ENCODE measurements around the gene ADCY5. TPM values are rescaled to one million over a fixed set of nuclear protein-coding genes. Genes with fewer than 3 reads are reported as not detected.

The ADCY5 gene
- total and polyA plus RNA-seq, 2 donors from 2014 or later, result 7.1 to 33.6 TPM

DNA sequence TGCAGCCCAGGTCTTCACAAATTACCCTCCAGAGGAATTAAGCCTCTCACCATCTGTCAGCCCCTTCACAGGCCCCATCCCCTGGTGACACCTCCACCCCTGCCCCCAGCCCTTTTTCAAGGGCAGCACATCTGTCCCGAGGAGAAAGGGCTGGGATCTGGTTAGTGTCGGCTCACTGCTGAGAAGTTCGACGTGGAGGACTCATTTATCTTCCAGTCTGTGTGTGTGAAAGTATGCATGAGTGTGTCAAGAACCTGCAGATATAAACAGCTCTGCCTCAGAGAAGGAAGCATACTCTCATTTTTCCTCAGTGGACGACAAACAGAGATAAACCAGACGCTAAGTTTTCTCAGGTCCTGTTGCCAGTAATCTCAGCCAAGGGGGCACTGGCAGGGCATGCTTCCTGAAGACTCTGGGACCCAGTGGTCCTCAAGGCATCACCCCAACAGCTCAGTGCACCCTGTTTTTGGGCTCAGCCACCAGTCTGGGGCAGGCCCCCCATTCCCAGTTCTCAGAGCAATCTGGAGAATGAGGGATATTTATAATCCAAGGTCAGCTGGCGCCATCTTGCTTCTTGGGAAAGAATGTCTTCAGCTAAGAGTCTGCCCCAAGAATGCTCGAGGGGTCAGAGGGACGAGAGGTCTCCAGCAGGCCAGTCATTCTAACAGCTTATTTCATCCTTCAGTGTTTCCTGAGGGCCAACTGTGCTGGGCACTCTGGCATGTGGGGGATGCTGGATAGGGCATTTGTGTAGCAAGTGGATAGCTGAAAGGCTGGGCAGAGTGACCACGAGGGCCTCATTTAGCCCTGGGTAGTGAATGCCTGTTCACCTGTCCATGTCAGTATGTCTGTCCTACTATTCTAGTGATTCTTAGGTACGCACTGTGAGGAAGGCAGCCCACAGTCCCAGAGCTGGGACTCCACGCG is 73.6 kb downstream of the ADCY5 start:
- Histone ChIP-seq H3K9me3 (ENCODE audit: control insufficient read depth in 2 of 3, insufficient read depth in 1 of 3, low read length in 3 of 3) (no peaks in the 10 kb centered on the region), H3K4me1 (ENCODE audit: control insufficient read depth in 2 of 3, insufficient read depth in 2 of 3, low read depth in 1 of 3, low read length in 3 of 3) (peaks cover 0 to 16% (median 0%) of the 10 kb centered on the region in 3 donors), H3K9ac (ENCODE audit: low read length in 3 of 3) (no peak overlapping the region), H3K36me3 (ENCODE audit: control insufficient read depth in 2 of 3, insufficient read depth in 3 of 3, low read length in 3 of 3) (no peaks in the 10 kb centered on the region), H3K4me3 (ENCODE audit: low read length in 3 of 3) (no peak overlapping the region), H3K27me3 (ENCODE audit: control insufficient read depth, insufficient read depth, low read length) (no peaks in the 10 kb centered on the region), H3K27ac (ENCODE audit: low read depth in 2 of 2, low read length in 2 of 2) (no peak overlapping the region)
- no peak for FAIRE-seq
- intact Hi-C loops (cut with DNase I), result no loop called here
- peak in 2 of 5 donors; percentile 23 to 25 for DNase-seq
- TF ChIP-seq, protein P1, sequence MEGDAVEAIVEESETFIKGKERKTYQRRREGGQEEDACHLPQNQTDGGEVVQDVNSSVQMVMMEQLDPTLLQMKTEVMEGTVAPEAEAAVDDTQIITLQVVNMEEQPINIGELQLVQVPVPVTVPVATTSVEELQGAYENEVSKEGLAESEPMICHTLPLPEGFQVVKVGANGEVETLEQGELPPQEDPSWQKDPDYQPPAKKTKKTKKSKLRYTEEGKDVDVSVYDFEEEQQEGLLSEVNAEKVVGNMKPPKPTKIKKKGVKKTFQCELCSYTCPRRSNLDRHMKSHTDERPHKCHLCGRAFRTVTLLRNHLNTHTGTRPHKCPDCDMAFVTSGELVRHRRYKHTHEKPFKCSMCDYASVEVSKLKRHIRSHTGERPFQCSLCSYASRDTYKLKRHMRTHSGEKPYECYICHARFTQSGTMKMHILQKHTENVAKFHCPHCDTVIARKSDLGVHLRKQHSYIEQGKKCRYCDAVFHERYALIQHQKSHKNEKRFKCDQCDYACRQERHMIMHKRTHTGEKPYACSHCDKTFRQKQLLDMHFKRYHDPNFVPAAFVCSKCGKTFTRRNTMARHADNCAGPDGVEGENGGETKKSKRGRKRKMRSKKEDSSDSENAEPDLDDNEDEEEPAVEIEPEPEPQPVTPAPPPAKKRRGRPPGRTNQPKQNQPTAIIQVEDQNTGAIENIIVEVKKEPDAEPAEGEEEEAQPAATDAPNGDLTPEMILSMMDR (IDR thresholded peaks at IDR 0.05; ENCODE audit: borderline replicate concordance, extremely low read depth, insufficient read depth), result no peak

DNA sequence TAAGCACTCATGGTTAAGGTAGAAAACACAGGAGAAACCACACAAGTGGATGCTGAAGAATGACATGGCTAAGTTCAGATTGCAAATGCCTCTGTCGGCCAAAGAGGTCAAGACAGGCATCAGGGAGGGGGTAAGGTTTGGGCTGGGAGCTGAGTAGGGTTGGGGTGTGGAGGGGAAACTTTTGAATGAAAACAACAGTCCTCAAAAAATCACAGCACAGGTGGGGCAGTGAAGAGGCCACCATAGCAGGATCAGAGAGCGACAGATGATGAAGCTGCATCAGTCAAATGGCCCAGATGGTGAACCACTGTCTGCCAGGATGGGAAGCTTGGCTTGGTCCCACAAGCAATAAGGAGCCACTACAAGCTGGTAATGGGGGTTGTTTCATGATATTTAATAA is 74.9 kb downstream of the ADCY5 start:
- no peaks in the 10 kb centered on the region for H3K27me3 ChIP-seq (ENCODE audit: control insufficient read depth, insufficient read depth, low read length)
- TF ChIP-seq, protein P1 (IDR thresholded peaks at IDR 0.05; ENCODE audit: borderline replicate concordance, extremely low read depth, insufficient read depth), result no peak
- no peak for FAIRE-seq
- DNase-seq, result peak in 1 of 5 donors; percentile 17
- intact Hi-C loops (cut with DNase I), result no loop called here
- H3K4me3 ChIP-seq (ENCODE audit: low read length in 3 of 3), result no peak overlapping the region
- no peak overlapping the region for H3K27ac ChIP-seq (ENCODE audit: low read depth in 2 of 2, low read length in 2 of 2)
- peaks cover 0 to 16% (median 0%) of the 10 kb centered on the region in 3 donors for H3K4me1 ChIP-seq (ENCODE audit: control insufficient read depth in 2 of 3, insufficient read depth in 2 of 3, low read depth in 1 of 3, low read length in 3 of 3)
- no peaks in the 10 kb centered on the region for H3K36me3 ChIP-seq (ENCODE audit: control insufficient read depth in 2 of 3, insufficient read depth in 3 of 3, low read length in 3 of 3)
- H3K9me3 ChIP-seq (ENCODE audit: control insufficient read depth in 2 of 3, insufficient read depth in 1 of 3, low read length in 3 of 3), result no peaks in the 10 kb centered on the region
- H3K9ac ChIP-seq (ENCODE audit: low read length in 3 of 3), result no peak overlapping the region

DNA sequence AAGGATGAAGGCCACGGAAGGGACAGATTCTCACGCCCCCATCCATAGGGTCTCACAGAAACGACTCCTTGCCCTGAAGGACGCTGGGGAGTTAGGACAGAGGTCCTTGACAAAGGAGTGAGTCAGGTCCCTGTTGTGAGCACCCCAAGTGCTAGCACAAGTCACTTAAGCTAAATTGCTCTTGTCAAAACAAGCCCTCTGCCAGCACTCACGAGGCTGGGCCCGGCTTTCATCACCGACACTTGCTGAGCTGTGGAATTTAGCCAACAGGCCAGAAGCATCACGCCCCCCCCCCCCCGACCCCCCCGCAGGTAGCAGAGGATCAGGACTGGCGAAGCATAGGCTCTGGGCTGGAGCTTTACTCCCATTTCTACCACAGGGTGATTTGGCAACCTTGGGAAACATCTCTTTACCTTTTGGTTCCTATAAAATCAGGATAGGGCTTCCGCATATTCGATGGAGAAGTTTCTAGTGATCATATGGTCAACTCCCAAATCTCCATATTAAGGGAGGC is 75.4 kb downstream of the ADCY5 start:
- H3K4me3 ChIP-seq (ENCODE audit: low read length in 3 of 3), result no peak overlapping the region
- no peak overlapping the region for H3K27ac ChIP-seq (ENCODE audit: low read depth in 2 of 2, low read length in 2 of 2)
- H3K4me1 ChIP-seq (ENCODE audit: control insufficient read depth in 2 of 3, insufficient read depth in 2 of 3, low read depth in 1 of 3, low read length in 3 of 3), result peaks cover 0 to 16% (median 0%) of the 10 kb centered on the region in 3 donors
- H3K36me3 ChIP-seq (ENCODE audit: control insufficient read depth in 2 of 3, insufficient read depth in 3 of 3, low read length in 3 of 3), result no peaks in the 10 kb centered on the region
- no peaks in the 10 kb centered on the region for H3K9me3 ChIP-seq (ENCODE audit: control insufficient read depth in 2 of 3, insufficient read depth in 1 of 3, low read length in 3 of 3)
- DNase-seq, result peak in 2 of 5 donors; percentile 35 to 48
- intact Hi-C loops (cut with DNase I), result no loop called here
- no peak overlapping the region for H3K9ac ChIP-seq (ENCODE audit: low read length in 3 of 3)
- no peaks in the 10 kb centered on the region for H3K27me3 ChIP-seq (ENCODE audit: control insufficient read depth, insufficient read depth, low read length)
- FAIRE-seq, result no peak
- TF ChIP-seq, protein P1 (IDR thresholded peaks at IDR 0.05; ENCODE audit: borderline replicate concordance, extremely low read depth, insufficient read depth), result no peak
